K562 (cell line): ENCODE measurements around the gene ARMH1. TPM values are rescaled to one million over a fixed set of nuclear protein-coding genes. Genes with fewer than 3 reads are reported as not detected.

Experiments used
- CBX5 ChIP-seq: IDR thresholded peaks from 2 replicates; pipeline ENCODE4 v1.6.1; 2014; ENCODE audit warnings: low read depth, borderline replicate concordance
- CXXC5 ChIP-seq: fragments of 250-450 bp; sonication (Bioruptor Pico); IDR thresholded peaks from 2 replicates; pipeline ENCODE4 v1.8.0; 2022; ENCODE audit warnings: inconsistent platforms, mild to moderate bottlenecking, moderate library complexity
- FOSL1 ChIP-seq: fragments of 200-800 bp; sonication (Bioruptor generic); conservative IDR thresholded peaks from 2 replicates; pipeline ENCODE4 v1.6.1; 2016; ENCODE audit warnings: missing genetic modification characterization, missing compliant biosample characterization
- HDAC3 ChIP-seq: fragments of 450-650 bp; IDR thresholded peaks from 2 replicates; pipeline ENCODE4 v1.6.1; 2018; ENCODE audit warnings: borderline replicate concordance, mild to moderate bottlenecking, moderate library complexity; ENCODE audit not compliant: partially characterized antibody
- MEIS2 ChIP-seq: fragments of 450-650 bp; IDR thresholded peaks from 2 replicates; pipeline ENCODE4 v1.6.1; 2014; ENCODE audit warnings: mild to moderate bottlenecking; ENCODE audit not compliant: partially characterized antibody
- MYNN ChIP-seq, 2 experiments: sonication (generic); formaldehyde crosslinking in 1 of 2; IDR thresholded peaks; 2 replicates each; pipeline versions ENCODE4 v1.5.0 to v1.6.1; 2016 to 2020; ENCODE audit warnings: antibody characterized with exemption in 1 of 2, missing genetic modification reagents in 1 of 2
- PURB ChIP-seq: sonication (generic); formaldehyde crosslinking; IDR thresholded peaks from 2 replicates; pipeline ENCODE4 v1.9.0; 2021; ENCODE audit warnings: low read depth, mild to moderate bottlenecking, missing genetic modification reagents
- RBM22 ChIP-seq: fragments of 200-400 bp; formaldehyde crosslinking; IDR thresholded peaks from 2 replicates; pipeline ENCODE4 v1.6.1; 2018; ENCODE audit warnings: low read length, low read depth; ENCODE audit not compliant: poor library complexity, severe bottlenecking
- ZNF12 ChIP-seq: sonication (generic); formaldehyde crosslinking; IDR thresholded peaks from 2 replicates; pipeline ENCODE4 v1.4.0; 2020; ENCODE audit warnings: mild to moderate bottlenecking, missing genetic modification reagents
- ZNF766 ChIP-seq: fragments of 200-800 bp; sonication (Bioruptor generic); conservative IDR thresholded peaks from 2 replicates; pipeline ENCODE4 v1.6.1; 2016; ENCODE audit warnings: missing genetic modification characterization, missing compliant biosample characterization
- polyA plus RNA-seq, 8 experiments: library from polyadenylated mRNA; depleted of rRNA in 4 of 8; stranded (reverse) in 5 of 8; unstranded in 3 of 8; fragments of >200 nt; fragmentation: Nextera tagmentation in 2 of 8; fragmentation: Illumina TruSeq in 1 of 8; extraction: Ambion mirVana in 2 of 8; extraction: Trizol in 1 of 8; gene quantifications; 2 replicates each; pipeline versions ENCODE4 v1.2.1 to v1.2.3, GENCODE V29; 2011 to 2014; ENCODE audit warnings: inconsistent platforms in 1 of 8, missing spikeins in 1 of 8
- total RNA-seq, 7 experiments: library from RNA; depleted of rRNA in 6 of 7; stranded (reverse); fragments of >200 nt in 6 of 7; fragmentation: Illumina TruSeq in 2 of 7; extraction: Trizol in 2 of 7; gene quantifications; 2 replicates each; pipeline versions ENCODE4 v1.2.1 to v1.2.3, GENCODE V29; 2011 to 2021; ENCODE audit warnings: low replicate concordance in 1 of 7
- TF ChIP-seq, protein P1 (sequence below): sonication (generic); formaldehyde crosslinking; IDR thresholded peaks from 2 replicates; pipeline ENCODE4 v1.8.0; 2022; ENCODE audit warnings: mild to moderate bottlenecking, low read depth, missing genetic modification reagents
- TF ChIP-seq, protein P2 (sequence below): fragments of 450-650 bp; IDR thresholded peaks from 2 replicates; pipeline ENCODE4 v1.6.1; 2018; ENCODE audit warnings: mild to moderate bottlenecking, low read depth; ENCODE audit not compliant: partially characterized antibody
- TF ChIP-seq, protein P3 (sequence below): fragments of 150-350 bp; IDR thresholded peaks from 2 replicates; pipeline ENCODE4 v1.6.1; 2014; ENCODE audit warnings: low read depth, mild to moderate bottlenecking, low read length, borderline replicate concordance
- TF ChIP-seq, protein P4 (sequence below): fragments of 200-400 bp; formaldehyde crosslinking; IDR thresholded peaks from 2 replicates; pipeline ENCODE4 v1.6.1; 2017; ENCODE audit warnings: mild to moderate bottlenecking, low read depth, low read length, moderate library complexity

Gene ARMH1
- total and polyA plus RNA-seq, 9 of the 15 experiments (the other 6 are each of a cell fraction or from before 2014, with no cell fraction given) = 0.41 TPM; not detected in 8

DNA sequence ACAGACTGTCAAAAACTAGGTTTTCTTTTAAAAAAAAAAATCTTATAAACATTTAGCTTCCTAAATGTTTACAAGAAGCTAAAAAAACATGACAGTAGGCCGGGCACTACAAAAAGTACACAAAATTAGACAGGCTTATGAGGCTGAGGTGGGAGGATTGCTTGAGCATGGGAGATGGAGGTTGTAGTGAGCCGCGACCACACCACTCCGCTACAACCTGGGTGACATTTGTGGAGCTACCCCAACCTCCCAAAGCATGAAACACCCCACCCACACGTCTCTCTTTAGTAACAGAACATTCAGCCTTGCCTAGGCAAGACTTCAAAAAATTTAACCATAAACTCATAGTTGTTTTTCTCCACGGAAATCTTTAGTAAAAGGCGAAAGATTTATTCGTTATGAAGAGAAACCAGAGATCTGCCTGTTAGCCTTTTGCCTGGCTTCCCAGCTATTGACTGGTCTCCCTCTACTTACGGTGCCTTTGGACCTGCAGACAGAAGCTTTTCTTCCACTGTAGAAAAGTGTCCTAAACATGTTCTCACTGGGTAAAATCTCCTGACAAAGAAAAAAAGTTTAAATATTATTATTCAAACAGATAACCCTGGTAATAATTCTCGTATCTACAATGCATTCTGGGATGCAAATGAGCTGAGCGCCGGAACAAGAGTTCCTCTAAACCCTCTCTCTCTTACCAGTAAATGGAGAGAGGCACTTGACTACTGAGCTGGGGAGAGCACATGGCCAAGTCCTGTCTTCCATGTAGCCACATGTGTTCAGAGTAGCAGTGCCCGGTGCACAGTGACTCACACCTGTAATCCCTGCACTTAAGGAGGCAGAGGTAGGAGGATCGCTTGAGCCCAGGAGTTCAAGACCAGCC lies 47.2 kb downstream of the ARMH1 start (continued):
- TF ChIP-seq, protein P1, sequence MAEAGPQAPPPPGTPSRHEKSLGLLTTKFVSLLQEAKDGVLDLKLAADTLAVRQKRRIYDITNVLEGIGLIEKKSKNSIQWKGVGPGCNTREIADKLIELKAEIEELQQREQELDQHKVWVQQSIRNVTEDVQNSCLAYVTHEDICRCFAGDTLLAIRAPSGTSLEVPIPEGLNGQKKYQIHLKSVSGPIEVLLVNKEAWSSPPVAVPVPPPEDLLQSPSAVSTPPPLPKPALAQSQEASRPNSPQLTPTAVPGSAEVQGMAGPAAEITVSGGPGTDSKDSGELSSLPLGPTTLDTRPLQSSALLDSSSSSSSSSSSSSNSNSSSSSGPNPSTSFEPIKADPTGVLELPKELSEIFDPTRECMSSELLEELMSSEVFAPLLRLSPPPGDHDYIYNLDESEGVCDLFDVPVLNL (CRISPR knock-in tag) = peak; percentile 81; the same call in 1 of the 2 replicates
- TF ChIP-seq HDAC3 (peak; percentile 92), MYNN (IDR thresholded peaks at IDR 0.05) (peak; percentile 97), MYNN (CRISPR knock-in tag; IDR thresholded peaks at IDR 0.05) (no peak), FOSL1 (peak; percentile 84), MEIS2 (peak; percentile 33), CXXC5 (CRISPR knock-in tag) (peak; percentile 75), ZNF12 (CRISPR knock-in tag) (peak; percentile 93), RBM22 (peak; percentile 93), PURB (no peak), CBX5 (0 out of 2 replicates have a peak, but pooled peaks have one; percentile 16), ZNF766 (peak; percentile 89; the same call in 1 of the 2 replicates)
- TF ChIP-seq, protein P2, sequence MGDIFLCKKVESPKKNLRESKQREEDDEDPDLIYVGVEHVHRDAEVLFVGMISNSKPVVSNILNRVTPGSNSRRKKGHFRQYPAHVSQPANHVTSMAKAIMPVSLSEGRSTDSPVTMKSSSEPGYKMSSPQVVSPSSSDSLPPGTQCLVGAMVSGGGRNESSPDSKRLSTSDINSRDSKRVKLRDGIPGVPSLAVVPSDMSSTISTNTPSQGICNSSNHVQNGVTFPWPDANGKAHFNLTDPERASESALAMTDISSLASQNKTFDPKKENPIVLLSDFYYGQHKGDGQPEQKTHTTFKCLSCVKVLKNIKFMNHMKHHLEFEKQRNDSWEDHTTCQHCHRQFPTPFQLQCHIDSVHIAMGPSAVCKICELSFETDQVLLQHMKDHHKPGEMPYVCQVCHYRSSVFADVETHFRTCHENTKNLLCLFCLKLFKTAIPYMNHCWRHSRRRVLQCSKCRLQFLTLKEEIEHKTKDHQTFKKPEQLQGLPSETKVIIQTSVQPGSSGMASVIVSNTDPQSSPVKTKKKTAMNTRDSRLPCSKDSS = no peak
- TF ChIP-seq, protein P3, sequence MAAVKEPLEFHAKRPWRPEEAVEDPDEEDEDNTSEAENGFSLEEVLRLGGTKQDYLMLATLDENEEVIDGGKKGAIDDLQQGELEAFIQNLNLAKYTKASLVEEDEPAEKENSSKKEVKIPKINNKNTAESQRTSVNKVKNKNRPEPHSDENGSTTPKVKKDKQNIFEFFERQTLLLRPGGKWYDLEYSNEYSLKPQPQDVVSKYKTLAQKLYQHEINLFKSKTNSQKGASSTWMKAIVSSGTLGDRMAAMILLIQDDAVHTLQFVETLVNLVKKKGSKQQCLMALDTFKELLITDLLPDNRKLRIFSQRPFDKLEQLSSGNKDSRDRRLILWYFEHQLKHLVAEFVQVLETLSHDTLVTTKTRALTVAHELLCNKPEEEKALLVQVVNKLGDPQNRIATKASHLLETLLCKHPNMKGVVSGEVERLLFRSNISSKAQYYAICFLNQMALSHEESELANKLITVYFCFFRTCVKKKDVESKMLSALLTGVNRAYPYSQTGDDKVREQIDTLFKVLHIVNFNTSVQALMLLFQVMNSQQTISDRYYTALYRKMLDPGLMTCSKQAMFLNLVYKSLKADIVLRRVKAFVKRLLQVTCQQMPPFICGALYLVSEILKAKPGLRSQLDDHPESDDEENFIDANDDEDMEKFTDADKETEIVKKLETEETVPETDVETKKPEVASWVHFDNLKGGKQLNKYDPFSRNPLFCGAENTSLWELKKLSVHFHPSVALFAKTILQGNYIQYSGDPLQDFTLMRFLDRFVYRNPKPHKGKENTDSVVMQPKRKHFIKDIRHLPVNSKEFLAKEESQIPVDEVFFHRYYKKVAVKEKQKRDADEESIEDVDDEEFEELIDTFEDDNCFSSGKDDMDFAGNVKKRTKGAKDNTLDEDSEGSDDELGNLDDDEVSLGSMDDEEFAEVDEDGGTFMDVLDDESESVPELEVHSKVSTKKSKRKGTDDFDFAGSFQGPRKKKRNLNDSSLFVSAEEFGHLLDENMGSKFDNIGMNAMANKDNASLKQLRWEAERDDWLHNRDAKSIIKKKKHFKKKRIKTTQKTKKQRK = 0 out of 2 replicates have a peak, but pooled peaks have one; percentile 55
- TF ChIP-seq, protein P4, sequence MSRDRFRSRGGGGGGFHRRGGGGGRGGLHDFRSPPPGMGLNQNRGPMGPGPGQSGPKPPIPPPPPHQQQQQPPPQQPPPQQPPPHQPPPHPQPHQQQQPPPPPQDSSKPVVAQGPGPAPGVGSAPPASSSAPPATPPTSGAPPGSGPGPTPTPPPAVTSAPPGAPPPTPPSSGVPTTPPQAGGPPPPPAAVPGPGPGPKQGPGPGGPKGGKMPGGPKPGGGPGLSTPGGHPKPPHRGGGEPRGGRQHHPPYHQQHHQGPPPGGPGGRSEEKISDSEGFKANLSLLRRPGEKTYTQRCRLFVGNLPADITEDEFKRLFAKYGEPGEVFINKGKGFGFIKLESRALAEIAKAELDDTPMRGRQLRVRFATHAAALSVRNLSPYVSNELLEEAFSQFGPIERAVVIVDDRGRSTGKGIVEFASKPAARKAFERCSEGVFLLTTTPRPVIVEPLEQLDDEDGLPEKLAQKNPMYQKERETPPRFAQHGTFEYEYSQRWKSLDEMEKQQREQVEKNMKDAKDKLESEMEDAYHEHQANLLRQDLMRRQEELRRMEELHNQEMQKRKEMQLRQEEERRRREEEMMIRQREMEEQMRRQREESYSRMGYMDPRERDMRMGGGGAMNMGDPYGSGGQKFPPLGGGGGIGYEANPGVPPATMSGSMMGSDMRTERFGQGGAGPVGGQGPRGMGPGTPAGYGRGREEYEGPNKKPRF = peak; percentile 74; the same call in 1 of the 2 replicates
